K562 (cell line): ENCODE results near the gene PPP4R1. TPM values are rescaled to one million over a fixed set of nuclear protein-coding genes. Genes with fewer than 3 reads are reported as not detected.

Experiments
- ATAC-seq: fragments of 200-7000 bp; cut with Tn5 transposase; 3 replicates; pipeline ENCODE4 v1.9.1; 2020; ENCODE audit warnings: moderate library complexity
- BruUV-seq: library from RNA; stranded (reverse); fragments of 400-500 nt; replicated peaks from 2 replicates; lab custom pipeline; 2021; lab: Mats Ljungman, UMichigan
- CTCF ChIA-PET: fragments of 300-600 bp; formaldehyde crosslinking; extraction: SDS; loops from one replicate; lab custom pipeline; 2021; ENCODE audit warnings: low intra/inter-chr PET ratio; lab: Yijun Ruan, JAX
- POLR2A ChIA-PET: fragments of 300-600, 350-650 bp; sonication (Branson Sonifier 250); formaldehyde crosslinking; extraction: SDS; loops from one replicate; lab custom pipeline; 2021; ENCODE audit warnings: antibody characterized with exemption, inconsistent platforms; lab: Yijun Ruan, JAX
- DNase-seq, 4 experiments: peaks; one replicate each; pipeline versions ENCODE4 v3.0.0 to v3.0.0-alpha.2; 2011 to 2018; ENCODE audit warnings: low spot score in 3 of 4, mixed read lengths in 3 of 4; ENCODE audit errors: extremely low read depth in 1 of 4
- FAIRE-seq: peaks from 2 replicates; lab custom pipeline; 2011; peaks lifted over from hg19 to GRCh38; lab: Jason Lieb, UNC
- H2AFZ ChIP-seq: 2 replicates; pipeline ENCODE4 v1.6.0; 2011; ENCODE audit warnings: low read depth, low read length, control low read depth, inconsistent platforms
- H3K27ac ChIP-seq: fragments of 200-600 bp; 3 replicates; pipeline ENCODE4 v1.8.0; 2011; ENCODE audit warnings: low read depth, mild to moderate bottlenecking, control low read depth, inconsistent platforms, low read length, moderate library complexity, mixed read lengths; ENCODE audit errors: extremely low read depth
- H3K27me3 ChIP-seq, 2 experiments: fragments of 300-600 bp in 1 of 2; 2 replicates in 1 of 2; 3 replicates in 1 of 2; pipeline versions ENCODE4 v1.6.0 to v1.8.0; 2011; ENCODE audit warnings: inconsistent platforms in 2 of 2, low read length in 2 of 2, mild to moderate bottlenecking in 1 of 2, mixed read lengths in 1 of 2, moderate library complexity in 1 of 2; ENCODE audit not compliant: control insufficient read depth in 2 of 2, insufficient read depth in 2 of 2
- H3K36me3 ChIP-seq: fragments of 300-600 bp; 3 replicates; pipeline ENCODE4 v1.8.0; 2011; ENCODE audit warnings: mild to moderate bottlenecking, low read length, inconsistent platforms; ENCODE audit not compliant: control insufficient read depth, insufficient read depth
- H3K4me1 ChIP-seq, 2 experiments: fragments of 200-600 bp in 1 of 2; replicated peaks in 1 of 2; 2 replicates in 1 of 2; 3 replicates in 1 of 2; pipeline versions ENCODE4 v1.5.1 to v1.8.0; 2011; ENCODE audit warnings: inconsistent platforms in 2 of 2, low read length in 2 of 2, mild to moderate bottlenecking in 1 of 2, mixed read lengths in 1 of 2, moderate library complexity in 1 of 2; ENCODE audit not compliant: control insufficient read depth in 2 of 2, insufficient read depth in 2 of 2
- H3K4me2 ChIP-seq: 2 replicates; pipeline ENCODE4 v1.6.1; 2011; ENCODE audit warnings: low read length, control low read depth, inconsistent platforms, mixed read lengths; ENCODE audit not compliant: insufficient read depth
- H3K4me3 ChIP-seq: fragments of 200-600 bp; sonication (generic), shearing (Covaris generic); 2 replicates; pipeline ENCODE4 v1.5.1; 2016; ENCODE audit warnings: control low read depth, inconsistent platforms
- H3K79me2 ChIP-seq: fragments of 200-600 bp; 3 replicates; pipeline ENCODE4 v1.8.0; 2011; ENCODE audit warnings: low read length, inconsistent platforms; ENCODE audit not compliant: control insufficient read depth, insufficient read depth
- H3K9ac ChIP-seq, 2 experiments: 2 replicates each; pipeline versions ENCODE4 v1.6.0 to v1.6.1; 2011; ENCODE audit warnings: low read depth in 2 of 2, low read length in 2 of 2, control low read depth in 1 of 2, inconsistent platforms in 1 of 2, mild to moderate bottlenecking in 1 of 2, mixed read lengths in 1 of 2; ENCODE audit not compliant: insufficient read depth in 1 of 2
- H3K9me1 ChIP-seq: one replicate; pipeline ENCODE4 v1.6.0; 2011; ENCODE audit warnings: inconsistent platforms, mild to moderate bottlenecking, low read length, moderate library complexity; ENCODE audit not compliant: control insufficient read depth, insufficient read depth
- H3K9me3 ChIP-seq: replicated peaks from 2 replicates; pipeline ENCODE4 v1.5.1; 2011; ENCODE audit warnings: low read depth, low read length, inconsistent platforms; ENCODE audit not compliant: control insufficient read depth, insufficient read depth
- H4K20me1 ChIP-seq: replicated peaks from 2 replicates; pipeline ENCODE4 v1.6.1; 2011; ENCODE audit warnings: low read length, inconsistent platforms, mixed read lengths; ENCODE audit not compliant: control insufficient read depth, insufficient read depth
- CCAR2 ChIP-seq: fragments of 200-400 bp; formaldehyde crosslinking; IDR thresholded peaks from 2 replicates; pipeline ENCODE4 v1.6.1; 2017; ENCODE audit warnings: mild to moderate bottlenecking, low read depth, low read length
- CTCF ChIP-seq, 3 experiments: IDR thresholded peaks in 2 of 3; conservative IDR thresholded peaks in 1 of 3; 2 replicates each; pipeline ENCODE4 v1.5.1; 2011 to 2012; ENCODE audit warnings: low read length in 3 of 3, mild to moderate bottlenecking in 3 of 3, control low read depth in 2 of 3, improper control_type of control experiment in 1 of 3, inconsistent platforms in 1 of 3, low read depth in 1 of 3, mixed read lengths in 1 of 3, moderate library complexity in 1 of 3; ENCODE audit not compliant: insufficient read depth in 2 of 3
- ESRRB ChIP-seq: fragments of 250-450 bp; sonication (Bioruptor Pico); IDR thresholded peaks from 2 replicates; pipeline ENCODE4 v1.5.0; 2020; ENCODE audit warnings: mild to moderate bottlenecking, moderate library complexity, borderline replicate concordance
- HNRNPL ChIP-seq: fragments of 200-400 bp; formaldehyde crosslinking; IDR thresholded peaks from 2 replicates; pipeline ENCODE4 v1.6.1; 2017; ENCODE audit warnings: low read depth, mild to moderate bottlenecking, low read length
- NFIC ChIP-seq: fragments of 450-650 bp; IDR thresholded peaks from 2 replicates; pipeline ENCODE4 v1.6.1; 2017; ENCODE audit warnings: mild to moderate bottlenecking, inconsistent platforms
- POLR2AphosphoS5 ChIP-seq: IDR thresholded peaks from 2 replicates; pipeline ENCODE4 v1.6.1; 2011; ENCODE audit warnings: mild to moderate bottlenecking, low read depth, low read length, moderate library complexity; ENCODE audit not compliant: control insufficient read depth, insufficient read depth
- RAD21 ChIP-seq, 2 experiments: fragments of 250-450 bp in 1 of 2; fragments of 450-650 bp in 1 of 2; sonication (Bioruptor Pico) in 1 of 2; formaldehyde crosslinking in 1 of 2; IDR thresholded peaks in 1 of 2; conservative IDR thresholded peaks in 1 of 2; 2 replicates each; pipeline versions ENCODE4 v1.4.0 to v1.8.0; 2020 to 2022; ENCODE audit warnings: mild to moderate bottlenecking in 2 of 2, moderate library complexity in 1 of 2
- SMC3 ChIP-seq: conservative IDR thresholded peaks from 2 replicates; pipeline ENCODE4 v1.6.1; 2011; ENCODE audit warnings: low read depth, low read length, improper control_type of control experiment; ENCODE audit not compliant: insufficient read depth
- WGBS: fragments of 100-300 bp; shearing (Covaris generic); methylation state at CpG from one replicate; pipeline ENCODE4 v1.1.6; 2016; ENCODE audit warnings: low coverage, mixed read lengths; ENCODE audit not compliant: insufficient coverage; ENCODE audit errors: missing lambda C conversion rate; 5-methylcytosine and 5-hydroxymethylcytosine counted together
- in situ Hi-C: fragments of 300-500 bp; cut with MboI; formaldehyde crosslinking; loops from 4 replicates; pipeline ENCODE4 v1.15.0; 2018; ENCODE audit warnings: inconsistent platforms, mixed read lengths
- intact Hi-C: fragments of 100-400 bp; cut with micrococcal nuclease; formaldehyde crosslinking; loops from 2 replicates; pipeline ENCODE4 v1.14.2; 2022
- polyA plus RNA-seq, 8 experiments: library from polyadenylated mRNA; depleted of rRNA in 4 of 8; stranded (reverse) in 5 of 8; unstranded in 3 of 8; fragments of >200 nt; fragmentation: Nextera tagmentation in 2 of 8; fragmentation: Illumina TruSeq in 1 of 8; extraction: Ambion mirVana in 2 of 8; extraction: Trizol in 1 of 8; gene quantifications; 2 replicates each; pipeline versions ENCODE4 v1.2.1 to v1.2.3, GENCODE V29; 2011 to 2014; ENCODE audit warnings: inconsistent platforms in 1 of 8, missing spikeins in 1 of 8
- total RNA-seq, 7 experiments: library from RNA; depleted of rRNA in 6 of 7; stranded (reverse); fragments of >200 nt in 6 of 7; fragmentation: Illumina TruSeq in 2 of 7; extraction: Trizol in 2 of 7; gene quantifications; 2 replicates each; pipeline versions ENCODE4 v1.2.1 to v1.2.3, GENCODE V29; 2011 to 2021; ENCODE audit warnings: low replicate concordance in 1 of 7
- TF ChIP-seq, protein P1 (sequence below): IDR thresholded peaks from 2 replicates; pipeline ENCODE4 v1.6.1; 2011; ENCODE audit warnings: borderline replicate concordance, low read depth, mild to moderate bottlenecking, moderate library complexity, low read length; ENCODE audit not compliant: insufficient read depth, poor library complexity, severe bottlenecking

PPP4R1 gene
- total and polyA plus RNA-seq, 9 of the 15 experiments (the other 6 are each of a cell fraction or from before 2014, with no cell fraction given): 23.5 to 136 (median 84.5) TPM

DNA sequence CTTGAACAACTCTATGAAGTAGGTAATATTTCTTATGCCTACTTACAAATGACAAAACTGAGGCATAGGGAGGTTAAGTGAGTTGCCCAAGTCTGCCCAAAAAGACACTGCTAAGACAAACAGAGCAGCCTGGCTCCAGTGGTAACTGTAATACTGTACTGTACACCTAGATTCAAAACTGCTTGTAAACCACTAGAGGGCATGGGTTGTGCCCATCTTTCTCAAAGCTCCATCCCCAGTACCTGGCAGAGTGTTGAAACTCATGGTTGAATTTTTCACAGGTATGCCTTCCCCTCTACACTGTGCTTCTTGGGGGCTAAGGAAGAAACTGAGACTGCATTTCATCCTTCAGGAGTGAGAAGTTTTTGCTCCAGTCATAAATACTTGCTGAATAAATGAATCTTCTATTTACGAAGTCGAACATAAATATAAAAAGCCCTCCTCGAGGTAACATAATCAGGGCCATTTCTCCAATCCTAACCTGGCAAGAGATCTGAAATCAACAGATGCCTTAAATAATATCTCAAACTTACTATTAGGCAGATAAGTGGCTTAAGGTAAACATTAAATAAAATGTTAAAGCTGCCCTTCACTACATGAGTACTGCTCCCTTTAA lies 2.0 kb downstream of the PPP4R1 start:
- POLR2A ChIA-PET: interaction anchor here (0.6 to 1.0 kb wide), 5 partner anchors 9 to 317 kb away, joined by 3 read pairs; no protein-coding TSS in a partner anchor

More for the DNA sequence above, 2.0 kb downstream of the PPP4R1 start:
- CTCF ChIA-PET: no interaction called here
- Histone ChIP-seq H3K4me1 (peaks cover 12 to 52% of the 10 kb centered on the region in 2 experiments), H3K9ac (peak overlapping the region in 1 of 2 experiments; percentile 87; a peak in 2 of 4 replicates), H4K20me1 (no peaks in the 10 kb centered on the region), H3K27ac (peak overlapping the region; percentile 2; the same call in 1 of the 3 replicates), H3K9me3 (no peaks in the 10 kb centered on the region), H3K9me1 (no peaks in the 10 kb centered on the region), H3K27me3 (no peaks in the 10 kb centered on the region), H3K4me3 (peak overlapping the region; percentile 84; the same call in 1 of the 2 replicates), H3K36me3 (peaks cover 25% of the 10 kb centered on the region), H3K79me2 (peaks cover 76% of the 10 kb centered on the region), H3K4me2 (peak overlapping the region; percentile 79), H2AFZ (no peak overlapping the region)
- DNase-seq: peak in 1 of 4 experiments; percentile 52
- TF ChIP-seq POLR2AphosphoS5 (no peak), SMC3 (peak; percentile 29; the same call in 1 of the 2 replicates), CCAR2 (no peak), CTCF (IDR thresholded peaks at IDR 0.05 in 2 of 3, conservative IDR thresholded peaks at IDR 0.05 in 1 of 3; ENCODE audit: insufficient read depth in 2 of 3, low read depth in 1 of 3, low read length in 3 of 3) (peak; percentile 58 to 71 (median 65)), HNRNPL (0 out of 2 replicates have a peak, but pooled peaks have one; percentile 63), RAD21 (CRISPR knock-in tag; conservative IDR thresholded peaks at IDR 0.05 in 1 of 2, IDR thresholded peaks at IDR 0.05 in 1 of 2) (peak in 1 of 2 experiments; percentile 49; a peak in 2 of 4 replicates), ESRRB (no peak), NFIC (0 out of 2 replicates have a peak, but pooled peaks have one; percentile 5)
- TF ChIP-seq, protein P1, sequence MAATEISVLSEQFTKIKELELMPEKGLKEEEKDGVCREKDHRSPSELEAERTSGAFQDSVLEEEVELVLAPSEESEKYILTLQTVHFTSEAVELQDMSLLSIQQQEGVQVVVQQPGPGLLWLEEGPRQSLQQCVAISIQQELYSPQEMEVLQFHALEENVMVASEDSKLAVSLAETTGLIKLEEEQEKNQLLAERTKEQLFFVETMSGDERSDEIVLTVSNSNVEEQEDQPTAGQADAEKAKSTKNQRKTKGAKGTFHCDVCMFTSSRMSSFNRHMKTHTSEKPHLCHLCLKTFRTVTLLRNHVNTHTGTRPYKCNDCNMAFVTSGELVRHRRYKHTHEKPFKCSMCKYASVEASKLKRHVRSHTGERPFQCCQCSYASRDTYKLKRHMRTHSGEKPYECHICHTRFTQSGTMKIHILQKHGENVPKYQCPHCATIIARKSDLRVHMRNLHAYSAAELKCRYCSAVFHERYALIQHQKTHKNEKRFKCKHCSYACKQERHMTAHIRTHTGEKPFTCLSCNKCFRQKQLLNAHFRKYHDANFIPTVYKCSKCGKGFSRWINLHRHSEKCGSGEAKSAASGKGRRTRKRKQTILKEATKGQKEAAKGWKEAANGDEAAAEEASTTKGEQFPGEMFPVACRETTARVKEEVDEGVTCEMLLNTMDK: peak; percentile 55
- in situ Hi-C loops (no loop called here), intact Hi-C loops (loop anchor here (5.0 kb wide), 1 partner anchor 50 kb away; no protein-coding TSS in a partner anchor)
- whole genome bisulfite sequencing: 64% methylated on average over 3 of the region's 3 CpGs
- peak; percentile 45 for ATAC-seq
- BruUV-seq: no TSS peak
- peak; percentile 42 for FAIRE-seq
